ENCODE measurements around the gene LRRC46. TPM values are rescaled to one million over a fixed set of nuclear protein-coding genes. Genes with fewer than 3 reads are reported as not detected.

The LRRC46 gene
- total and polyA plus RNA-seq, 10 of the 15 experiments (the other 5 are each of a cell fraction or from before 2014, with no cell fraction given) = 0.15 to 1.8 (median 0.38) TPM; not detected in 1

GRCh38 chr17:47821424-47822391 is 9.8 kb upstream of the LRRC46 start, which contains the start of gene OSBPL7 (continued):
- TF ChIP-seq NKRF (conservative IDR thresholded peaks at IDR 0.05) (peak; percentile 82; the same call in 1 of the 2 replicates), E2F8 (IDR thresholded peaks at IDR 0.05; ENCODE audit: low read depth, partially characterized antibody) (peak; percentile 73), ZNF207 (IDR thresholded peaks at IDR 0.05; ENCODE audit: borderline replicate concordance) (no peak), EZH2 (IDR thresholded peaks at IDR 0.05; ENCODE audit: borderline replicate concordance, control insufficient read depth, low read depth, low read length) (no peak), SIN3A (IDR thresholded peaks at IDR 0.05; ENCODE audit: low read depth, low read length) (peak; percentile 86; the same call in 1 of the 2 replicates), RCOR1 (conservative IDR thresholded peaks at IDR 0.05; ENCODE audit: low read depth, low read length) (0 out of 2 replicates have a peak, but pooled peaks have one; percentile 20), RUNX3 (IDR thresholded peaks at IDR 0.05; ENCODE audit: low read length) (peak; percentile 7; the same call in 1 of the 2 replicates), DPF2 (IDR thresholded peaks at IDR 0.05) (peak; percentile 8; the same call in 1 of the 2 replicates), YY1 (IDR thresholded peaks at IDR 0.05; ENCODE audit: low read depth, low read length) (0 out of 2 replicates have a peak, but pooled peaks have one; percentile 36), SUZ12 (IDR thresholded peaks at IDR 0.05; ENCODE audit: unreplicated experiment) (no peak), WRNIP1 (IDR thresholded peaks at IDR 0.05; ENCODE audit: borderline replicate concordance, low read depth, low read length) (no peak), TCF3 (IDR thresholded peaks at IDR 0.05; ENCODE audit: borderline replicate concordance, insufficient read depth, low read depth, low read length) (peak; percentile 54; the same call in 1 of the 2 replicates), GATAD2B (conservative IDR thresholded peaks at IDR 0.05; ENCODE audit: low read depth) (no peak), POLR2A (IDR thresholded peaks at IDR 0.05; ENCODE audit: low read depth, low read length) (peak; percentile 91), HDGF (IDR thresholded peaks at IDR 0.05) (peak; percentile 83), MXI1 (IDR thresholded peaks at IDR 0.05; ENCODE audit: low read depth, low read length) (peak; percentile 78; the same call in 1 of the 2 replicates)
- TF ChIP-seq, protein P1, sequence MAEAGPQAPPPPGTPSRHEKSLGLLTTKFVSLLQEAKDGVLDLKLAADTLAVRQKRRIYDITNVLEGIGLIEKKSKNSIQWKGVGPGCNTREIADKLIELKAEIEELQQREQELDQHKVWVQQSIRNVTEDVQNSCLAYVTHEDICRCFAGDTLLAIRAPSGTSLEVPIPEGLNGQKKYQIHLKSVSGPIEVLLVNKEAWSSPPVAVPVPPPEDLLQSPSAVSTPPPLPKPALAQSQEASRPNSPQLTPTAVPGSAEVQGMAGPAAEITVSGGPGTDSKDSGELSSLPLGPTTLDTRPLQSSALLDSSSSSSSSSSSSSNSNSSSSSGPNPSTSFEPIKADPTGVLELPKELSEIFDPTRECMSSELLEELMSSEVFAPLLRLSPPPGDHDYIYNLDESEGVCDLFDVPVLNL (IDR thresholded peaks at IDR 0.05; ENCODE audit: low read depth, low read length) = 0 out of 2 replicates have a peak, but pooled peaks have one; percentile 39
- TF ChIP-seq, protein P2, sequence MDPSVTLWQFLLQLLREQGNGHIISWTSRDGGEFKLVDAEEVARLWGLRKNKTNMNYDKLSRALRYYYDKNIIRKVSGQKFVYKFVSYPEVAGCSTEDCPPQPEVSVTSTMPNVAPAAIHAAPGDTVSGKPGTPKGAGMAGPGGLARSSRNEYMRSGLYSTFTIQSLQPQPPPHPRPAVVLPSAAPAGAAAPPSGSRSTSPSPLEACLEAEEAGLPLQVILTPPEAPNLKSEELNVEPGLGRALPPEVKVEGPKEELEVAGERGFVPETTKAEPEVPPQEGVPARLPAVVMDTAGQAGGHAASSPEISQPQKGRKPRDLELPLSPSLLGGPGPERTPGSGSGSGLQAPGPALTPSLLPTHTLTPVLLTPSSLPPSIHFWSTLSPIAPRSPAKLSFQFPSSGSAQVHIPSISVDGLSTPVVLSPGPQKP (IDR thresholded peaks at IDR 0.05; ENCODE audit: low read depth, low read length) = peak; percentile 53; the same call in 1 of the 2 replicates
- TF ChIP-seq, protein P3, sequence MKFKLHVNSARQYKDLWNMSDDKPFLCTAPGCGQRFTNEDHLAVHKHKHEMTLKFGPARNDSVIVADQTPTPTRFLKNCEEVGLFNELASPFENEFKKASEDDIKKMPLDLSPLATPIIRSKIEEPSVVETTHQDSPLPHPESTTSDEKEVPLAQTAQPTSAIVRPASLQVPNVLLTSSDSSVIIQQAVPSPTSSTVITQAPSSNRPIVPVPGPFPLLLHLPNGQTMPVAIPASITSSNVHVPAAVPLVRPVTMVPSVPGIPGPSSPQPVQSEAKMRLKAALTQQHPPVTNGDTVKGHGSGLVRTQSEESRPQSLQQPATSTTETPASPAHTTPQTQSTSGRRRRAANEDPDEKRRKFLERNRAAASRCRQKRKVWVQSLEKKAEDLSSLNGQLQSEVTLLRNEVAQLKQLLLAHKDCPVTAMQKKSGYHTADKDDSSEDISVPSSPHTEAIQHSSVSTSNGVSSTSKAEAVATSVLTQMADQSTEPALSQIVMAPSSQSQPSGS (IDR thresholded peaks at IDR 0.05; ENCODE audit: low read length) = no peak
